Liver (tissue), 3 donors: Measurements from ENCODE around the gene SLC35E3.

Experiments used
- CTCF ChIP-seq: fragments of 150-350 bp; IDR thresholded peaks from 2 replicates; pipeline ENCODE4 v1.5.1; 2017; ENCODE audit warnings: improper control_type of control experiment, low read depth, low read length; ENCODE audit not compliant: missing input control
- EGR1 ChIP-seq, 2 donors: IDR thresholded peaks; 2 replicates each; pipeline ENCODE4 v1.6.1; 2016 to 2018; ENCODE audit warnings: antibody characterized with exemption in 2 of 2, low read depth in 2 of 2
- FOXA1 ChIP-seq: IDR thresholded peaks from 2 replicates; pipeline ENCODE4 v1.6.1; 2016; ENCODE audit warnings: antibody characterized with exemption
- GABPA ChIP-seq, 2 donors: IDR thresholded peaks in 1 of 2; conservative IDR thresholded peaks in 1 of 2; 2 replicates each; pipeline ENCODE4 v1.6.1; 2016; ENCODE audit warnings: antibody characterized with exemption in 2 of 2, mild to moderate bottlenecking in 1 of 2, moderate library complexity in 1 of 2
- JUND ChIP-seq, 2 donors: IDR thresholded peaks; 2 replicates each; pipeline ENCODE4 v1.6.1; 2016; ENCODE audit warnings: antibody characterized with exemption in 2 of 2
- MAX ChIP-seq: IDR thresholded peaks from 2 replicates; pipeline ENCODE4 v1.6.1; 2016; ENCODE audit warnings: antibody characterized with exemption
- RAD21 ChIP-seq, 2 donors: IDR thresholded peaks; 2 replicates each; pipeline ENCODE4 v1.6.1; 2016; ENCODE audit warnings: antibody characterized with exemption in 2 of 2, mild to moderate bottlenecking in 2 of 2
- REST ChIP-seq: IDR thresholded peaks from 2 replicates; pipeline ENCODE4 v1.6.1; 2016; ENCODE audit warnings: antibody characterized with exemption, mild to moderate bottlenecking
- RXRA ChIP-seq, 2 donors: IDR thresholded peaks; 2 replicates each; pipeline ENCODE4 v1.6.1; 2017 to 2018; ENCODE audit warnings: antibody characterized with exemption in 2 of 2, mild to moderate bottlenecking in 1 of 2
- SP1 ChIP-seq: IDR thresholded peaks from 2 replicates; pipeline ENCODE4 v1.6.1; 2018; ENCODE audit warnings: antibody characterized with exemption, mild to moderate bottlenecking
- TAF1 ChIP-seq: conservative IDR thresholded peaks from 2 replicates; pipeline ENCODE4 v1.6.1; 2016; ENCODE audit warnings: antibody characterized with exemption, mild to moderate bottlenecking
- YY1 ChIP-seq: IDR thresholded peaks from 2 replicates; pipeline ENCODE4 v1.6.1; 2016; ENCODE audit warnings: antibody characterized with exemption, mild to moderate bottlenecking
- TF ChIP-seq, protein P1 (sequence below): IDR thresholded peaks from 2 replicates; pipeline ENCODE4 v1.6.1; 2016; ENCODE audit warnings: antibody characterized with exemption
- donor health status: healthy.
- donor health status: healthy.

- TF ChIP-seq CTCF: no peak
- no peak for TF ChIP-seq SP1
- no peak for TF ChIP-seq MAX
- no peak for TF ChIP-seq GABPA (IDR thresholded peaks at IDR 0.05 in 1 of 2, conservative IDR thresholded peaks at IDR 0.05 in 1 of 2)
- no peak for TF ChIP-seq YY1
- TF ChIP-seq TAF1: no peak
- no peak for TF ChIP-seq JUND (IDR thresholded peaks at IDR 0.05)
- TF ChIP-seq EGR1 (IDR thresholded peaks at IDR 0.05; ENCODE audit: low read depth in 2 of 2): no peak
- no peak for TF ChIP-seq REST
- TF ChIP-seq FOXA1: no peak
- no peak for TF ChIP-seq RXRA (IDR thresholded peaks at IDR 0.05)
- no peak for TF ChIP-seq RAD21 (IDR thresholded peaks at IDR 0.05)
- TF ChIP-seq, protein P1, sequence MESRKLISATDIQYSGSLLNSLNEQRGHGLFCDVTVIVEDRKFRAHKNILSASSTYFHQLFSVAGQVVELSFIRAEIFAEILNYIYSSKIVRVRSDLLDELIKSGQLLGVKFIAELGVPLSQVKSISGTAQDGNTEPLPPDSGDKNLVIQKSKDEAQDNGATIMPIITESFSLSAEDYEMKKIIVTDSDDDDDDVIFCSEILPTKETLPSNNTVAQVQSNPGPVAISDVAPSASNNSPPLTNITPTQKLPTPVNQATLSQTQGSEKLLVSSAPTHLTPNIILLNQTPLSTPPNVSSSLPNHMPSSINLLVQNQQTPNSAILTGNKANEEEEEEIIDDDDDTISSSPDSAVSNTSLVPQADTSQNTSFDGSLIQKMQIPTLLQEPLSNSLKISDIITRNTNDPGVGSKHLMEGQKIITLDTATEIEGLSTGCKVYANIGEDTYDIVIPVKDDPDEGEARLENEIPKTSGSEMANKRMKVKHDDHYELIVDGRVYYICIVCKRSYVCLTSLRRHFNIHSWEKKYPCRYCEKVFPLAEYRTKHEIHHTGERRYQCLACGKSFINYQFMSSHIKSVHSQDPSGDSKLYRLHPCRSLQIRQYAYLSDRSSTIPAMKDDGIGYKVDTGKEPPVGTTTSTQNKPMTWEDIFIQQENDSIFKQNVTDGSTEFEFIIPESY: no peak
Measured at GRCh38 chr12:68771223-68771925, 25.4 kb downstream of the SLC35E3 start.
